H1 (cell line): Measurements from ENCODE around the gene DNER. TPM values are rescaled to one million over a fixed set of nuclear protein-coding genes. Genes with fewer than 3 reads are reported as not detected.

Experiments used
- BACH1 ChIP-seq: IDR thresholded peaks from 2 replicates; pipeline ENCODE4 v1.6.1; 2012; ENCODE audit warnings: low read length, improper control_type of control experiment
- EGR1 ChIP-seq: IDR thresholded peaks from 2 replicates; pipeline ENCODE4 v1.6.1; 2011; ENCODE audit warnings: low read depth, low read length, borderline replicate concordance
- polyA plus RNA-seq, 7 experiments: library from polyadenylated mRNA; depleted of rRNA in 3 of 7; stranded (reverse) in 5 of 7; unstranded in 2 of 7; fragments of >200 nt in 5 of 7; fragments of 200-250 nt in 2 of 7; gene quantifications; 1 replicate in 5 of 7; 2 replicates in 1 of 7; 4 replicates in 1 of 7; pipeline versions ENCODE4 v1.2.1 to v1.2.3, GENCODE V29; 2011 to 2013; ENCODE audit warnings: missing spikeins in 2 of 7, mixed read lengths in 2 of 7
- total RNA-seq: library from RNA; stranded (reverse); fragmentation: NEBNext Ultra II Directional; extraction: Animal tissue kit (Norgen Biotek cat#: 25700); gene quantifications from 2 replicates; pipeline ENCODE4 v1.2.1, GENCODE V29; 2021
- TF ChIP-seq, protein P1 (sequence below): IDR thresholded peaks from 2 replicates; pipeline ENCODE4 v1.6.1; 2012; ENCODE audit warnings: inconsistent platforms

DNER gene
- total and polyA plus RNA-seq, 2 of the 8 experiments (the other 6 are each of a cell fraction or from before 2014, with no cell fraction given): 6.8 to 16.3 TPM

DNA sequence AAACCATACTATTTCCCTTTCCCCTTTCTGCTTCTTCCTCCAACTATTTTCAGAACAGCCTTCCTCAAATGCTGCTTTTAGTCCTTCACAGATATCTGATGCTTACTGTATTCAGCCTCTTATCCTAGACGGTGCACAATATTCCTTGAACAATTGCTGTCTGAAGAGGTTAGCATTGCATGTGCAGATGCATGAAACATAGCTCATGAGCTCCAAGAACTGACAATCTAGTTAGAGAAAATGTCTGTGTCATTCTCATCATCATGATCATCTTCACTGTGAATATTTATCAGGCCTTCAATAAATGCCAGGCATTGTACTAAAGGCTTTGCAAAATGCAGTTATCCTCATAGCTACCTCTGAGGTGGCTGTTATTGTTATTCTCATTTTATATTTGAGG, 190.7 kb downstream of the DNER start (continued):
- TF ChIP-seq, protein P1, sequence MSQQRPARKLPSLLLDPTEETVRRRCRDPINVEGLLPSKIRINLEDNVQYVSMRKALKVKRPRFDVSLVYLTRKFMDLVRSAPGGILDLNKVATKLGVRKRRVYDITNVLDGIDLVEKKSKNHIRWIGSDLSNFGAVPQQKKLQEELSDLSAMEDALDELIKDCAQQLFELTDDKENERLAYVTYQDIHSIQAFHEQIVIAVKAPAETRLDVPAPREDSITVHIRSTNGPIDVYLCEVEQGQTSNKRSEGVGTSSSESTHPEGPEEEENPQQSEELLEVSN: no peak
- no peak for TF ChIP-seq BACH1
- no peak for TF ChIP-seq EGR1
